ENCODE results near the gene BAD.

DNA sequence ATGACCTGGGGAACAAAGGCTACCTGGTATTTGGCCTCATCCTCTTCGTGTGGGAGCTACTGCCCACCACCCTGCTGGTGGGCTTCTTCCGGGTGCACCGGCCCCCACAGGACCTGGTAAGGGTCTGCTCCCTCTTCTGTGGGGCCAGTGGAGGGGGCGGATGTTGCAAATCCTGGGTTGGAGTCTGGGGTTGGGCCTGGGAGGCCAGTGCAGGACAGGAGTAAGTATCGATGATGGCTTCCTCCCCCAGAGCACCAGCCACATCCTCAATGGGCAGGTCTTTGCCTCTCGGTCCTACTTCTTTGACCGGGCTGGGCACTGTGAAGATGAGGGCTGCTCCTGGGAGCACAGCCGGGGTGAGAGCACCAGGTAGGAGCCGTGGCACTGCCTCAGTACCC, 3.9 kb upstream of the BAD start:
- no peak for TF ChIP-seq EZH2 (optimal IDR thresholded peaks at IDR 0.05; ENCODE audit: low read depth, low read length)
- TF ChIP-seq, protein P1, sequence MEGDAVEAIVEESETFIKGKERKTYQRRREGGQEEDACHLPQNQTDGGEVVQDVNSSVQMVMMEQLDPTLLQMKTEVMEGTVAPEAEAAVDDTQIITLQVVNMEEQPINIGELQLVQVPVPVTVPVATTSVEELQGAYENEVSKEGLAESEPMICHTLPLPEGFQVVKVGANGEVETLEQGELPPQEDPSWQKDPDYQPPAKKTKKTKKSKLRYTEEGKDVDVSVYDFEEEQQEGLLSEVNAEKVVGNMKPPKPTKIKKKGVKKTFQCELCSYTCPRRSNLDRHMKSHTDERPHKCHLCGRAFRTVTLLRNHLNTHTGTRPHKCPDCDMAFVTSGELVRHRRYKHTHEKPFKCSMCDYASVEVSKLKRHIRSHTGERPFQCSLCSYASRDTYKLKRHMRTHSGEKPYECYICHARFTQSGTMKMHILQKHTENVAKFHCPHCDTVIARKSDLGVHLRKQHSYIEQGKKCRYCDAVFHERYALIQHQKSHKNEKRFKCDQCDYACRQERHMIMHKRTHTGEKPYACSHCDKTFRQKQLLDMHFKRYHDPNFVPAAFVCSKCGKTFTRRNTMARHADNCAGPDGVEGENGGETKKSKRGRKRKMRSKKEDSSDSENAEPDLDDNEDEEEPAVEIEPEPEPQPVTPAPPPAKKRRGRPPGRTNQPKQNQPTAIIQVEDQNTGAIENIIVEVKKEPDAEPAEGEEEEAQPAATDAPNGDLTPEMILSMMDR (IDR thresholded peaks at IDR 0.05; ENCODE audit: low read length): no peak
- TF ChIP-seq EZH2phosphoT487 (IDR thresholded peaks at IDR 0.05; ENCODE audit: low read length): no peak

Data from MM.1S (cell line).